ENCODE data around the gene KNTC1.
"Not testable (repeated sequence)": the region's sequence is repeated elsewhere in the genome, so short reads cannot be mapped to it uniquely, and the experiment has no call there.

DNA sequence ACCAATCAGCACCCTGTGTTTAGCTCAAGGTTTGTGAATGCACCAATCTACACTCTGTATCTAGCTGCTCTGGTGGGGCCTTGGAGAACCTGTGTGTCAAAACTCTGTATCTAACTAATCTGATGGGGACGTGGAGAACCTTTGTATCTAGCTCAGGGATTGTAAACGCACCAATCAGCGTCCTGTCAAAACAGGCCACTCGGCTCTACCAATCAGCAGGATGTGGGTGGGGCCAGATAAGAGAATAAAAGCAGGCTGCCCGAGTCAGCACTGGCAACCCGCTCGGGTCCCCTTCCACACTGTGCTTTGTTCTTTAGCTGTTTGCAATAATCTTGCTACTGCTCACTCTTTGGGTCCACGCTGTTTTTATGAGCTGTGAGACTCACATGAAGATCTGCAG is 65.5 kb downstream of the KNTC1 start:
- TF ChIP-seq, protein P1, sequence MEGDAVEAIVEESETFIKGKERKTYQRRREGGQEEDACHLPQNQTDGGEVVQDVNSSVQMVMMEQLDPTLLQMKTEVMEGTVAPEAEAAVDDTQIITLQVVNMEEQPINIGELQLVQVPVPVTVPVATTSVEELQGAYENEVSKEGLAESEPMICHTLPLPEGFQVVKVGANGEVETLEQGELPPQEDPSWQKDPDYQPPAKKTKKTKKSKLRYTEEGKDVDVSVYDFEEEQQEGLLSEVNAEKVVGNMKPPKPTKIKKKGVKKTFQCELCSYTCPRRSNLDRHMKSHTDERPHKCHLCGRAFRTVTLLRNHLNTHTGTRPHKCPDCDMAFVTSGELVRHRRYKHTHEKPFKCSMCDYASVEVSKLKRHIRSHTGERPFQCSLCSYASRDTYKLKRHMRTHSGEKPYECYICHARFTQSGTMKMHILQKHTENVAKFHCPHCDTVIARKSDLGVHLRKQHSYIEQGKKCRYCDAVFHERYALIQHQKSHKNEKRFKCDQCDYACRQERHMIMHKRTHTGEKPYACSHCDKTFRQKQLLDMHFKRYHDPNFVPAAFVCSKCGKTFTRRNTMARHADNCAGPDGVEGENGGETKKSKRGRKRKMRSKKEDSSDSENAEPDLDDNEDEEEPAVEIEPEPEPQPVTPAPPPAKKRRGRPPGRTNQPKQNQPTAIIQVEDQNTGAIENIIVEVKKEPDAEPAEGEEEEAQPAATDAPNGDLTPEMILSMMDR (IDR thresholded peaks at IDR 0.05): not testable (repeated sequence)
- TF ChIP-seq POLR2A (IDR thresholded peaks at IDR 0.05): not testable (repeated sequence)
